ENCODE measurements around the gene CAPN1. TPM values are rescaled to one million over a fixed set of nuclear protein-coding genes. Genes with fewer than 3 reads are reported as not detected.

CAPN1 gene
- total and polyA plus RNA-seq, 2 of the 13 experiments (the other 11 are each of a cell fraction or from before 2014, with no cell fraction given) = 57.3 to 82.6 TPM

- TF ChIP-seq ZNF318 (CRISPR knock-in tag; IDR thresholded peaks at IDR 0.05) (no peak), ZNF660 (CRISPR knock-in tag; IDR thresholded peaks at IDR 0.05; ENCODE audit: borderline replicate concordance, low read depth) (no peak), ZNF652 (CRISPR knock-in tag; IDR thresholded peaks at IDR 0.05; ENCODE audit: borderline replicate concordance, low read depth) (no peak), ZNF468 (CRISPR knock-in tag; IDR thresholded peaks at IDR 0.05) (no peak), KAT7 (CRISPR knock-in tag; IDR thresholded peaks at IDR 0.05; ENCODE audit: borderline replicate concordance) (no peak), TCF7 (IDR thresholded peaks at IDR 0.05; ENCODE audit: low read depth) (no peak), TARDBP (CRISPR knock-in tag; IDR thresholded peaks at IDR 0.05) (no peak), ZNF407 (CRISPR knock-in tag; IDR thresholded peaks at IDR 0.05; ENCODE audit: not compliant biosample characterization) (no peak), KMT2A (CRISPR knock-in tag; IDR thresholded peaks at IDR 0.05) (no peak), TFE3 (CRISPR knock-in tag; IDR thresholded peaks at IDR 0.05) (no peak), JARID2 (CRISPR knock-in tag; IDR thresholded peaks at IDR 0.05; ENCODE audit: insufficient replicate concordance) (no peak), ZNF777 (CRISPR knock-in tag; IDR thresholded peaks at IDR 0.05) (no peak)
These were observed 39.7 kb upstream of the CAPN1 start (continued) for GRCh38 chr11:65141896-65142494.
